H9 (cell line): ENCODE data around the gene SLC34A1. TPM values are rescaled to one million over a fixed set of nuclear protein-coding genes. Genes with fewer than 3 reads are reported as not detected.

Experiments
- DNase-seq: peaks from one replicate; pipeline ENCODE4 v3.0.0-alpha.2; 2017
- H2AFZ ChIP-seq: one replicate; pipeline ENCODE4 v1.6.1; 2013; ENCODE audit warnings: mild to moderate bottlenecking, low read length, control low read depth, moderate library complexity
- H2AK5ac ChIP-seq: 2 replicates; pipeline ENCODE4 v1.6.1; 2013; ENCODE audit warnings: low read length, control low read depth, mixed read lengths; ENCODE audit not compliant: insufficient read length
- H2BK120ac ChIP-seq: one replicate; pipeline ENCODE4 v1.6.1; 2013; ENCODE audit warnings: low read depth, mild to moderate bottlenecking, low read length, control low read depth, inconsistent platforms; ENCODE audit not compliant: poor library complexity, severe bottlenecking
- H2BK12ac ChIP-seq: 2 replicates; pipeline ENCODE4 v1.6.1; 2013; ENCODE audit warnings: low read length, control low read depth, mixed read lengths, low read depth; ENCODE audit not compliant: insufficient read length
- H2BK15ac ChIP-seq: 2 replicates; pipeline ENCODE4 v1.6.1; 2013; ENCODE audit warnings: low read depth, low read length, control low read depth
- H2BK20ac ChIP-seq: one replicate; pipeline ENCODE4 v1.6.1; 2013; ENCODE audit warnings: low read depth, mild to moderate bottlenecking, low read length, control low read depth, inconsistent platforms; ENCODE audit not compliant: poor library complexity, severe bottlenecking
- H2BK5ac ChIP-seq: 2 replicates; pipeline ENCODE4 v1.6.1; 2013; ENCODE audit warnings: low read length, control low read depth, mixed read lengths; ENCODE audit not compliant: insufficient read length
- H3K14ac ChIP-seq: 2 replicates; pipeline ENCODE4 v1.6.1; 2013; ENCODE audit warnings: low read length, control low read depth; ENCODE audit not compliant: insufficient read depth
- H3K18ac ChIP-seq: 2 replicates; pipeline ENCODE4 v1.6.1; 2013; ENCODE audit warnings: low read depth, mild to moderate bottlenecking, mixed read lengths, low read length, control low read depth; ENCODE audit not compliant: insufficient read length
- H3K23ac ChIP-seq: 2 replicates; pipeline ENCODE4 v1.6.1; 2013; ENCODE audit warnings: low read length, control low read depth, mixed read lengths, low read depth; ENCODE audit not compliant: insufficient read length
- H3K23me2 ChIP-seq: 2 replicates; pipeline ENCODE4 v1.6.1; 2013; ENCODE audit warnings: low read depth, mild to moderate bottlenecking, mixed read lengths, low read length, control low read depth; ENCODE audit not compliant: insufficient read length, poor library complexity, severe bottlenecking
- H3K27ac ChIP-seq: 2 replicates; pipeline ENCODE4 v1.5.1; 2013; ENCODE audit warnings: low read length, control low read depth, mixed read lengths, low read depth; ENCODE audit not compliant: insufficient read length
- H3K27me3 ChIP-seq: 2 replicates; pipeline ENCODE4 v1.6.1; 2013; ENCODE audit warnings: low read length, control low read depth, inconsistent platforms; ENCODE audit not compliant: insufficient read depth
- H3K4ac ChIP-seq: 2 replicates; pipeline ENCODE4 v1.6.1; 2013; ENCODE audit warnings: low read depth, mild to moderate bottlenecking, control low read depth, inconsistent platforms, low read length, moderate library complexity
- H3K4me1 ChIP-seq: 2 replicates; pipeline ENCODE4 v1.6.1; 2013; ENCODE audit warnings: low read length, control low read depth, inconsistent platforms; ENCODE audit not compliant: insufficient read depth
- H3K4me2 ChIP-seq: 2 replicates; pipeline ENCODE4 v1.6.1; 2013; ENCODE audit warnings: low read length, control low read depth, mixed read lengths; ENCODE audit not compliant: insufficient read length, insufficient read depth
- H3K56ac ChIP-seq: 2 replicates; pipeline ENCODE4 v1.6.1; 2013; ENCODE audit warnings: low read depth, mild to moderate bottlenecking, mixed read lengths, low read length, control low read depth; ENCODE audit not compliant: insufficient read length
- H3K79me1 ChIP-seq: 2 replicates; pipeline ENCODE4 v1.6.1; 2013; ENCODE audit warnings: low read depth, mild to moderate bottlenecking, moderate library complexity, low read length, control low read depth, inconsistent platforms; ENCODE audit not compliant: insufficient read depth, poor library complexity, severe bottlenecking
- H3K79me2 ChIP-seq: 2 replicates; pipeline ENCODE4 v1.6.1; 2013; ENCODE audit warnings: low read length, control low read depth, inconsistent platforms; ENCODE audit not compliant: insufficient read depth
- H3K9ac ChIP-seq: 2 replicates; pipeline ENCODE4 v1.6.1; 2013; ENCODE audit warnings: low read length, control low read depth, mixed read lengths; ENCODE audit not compliant: insufficient read length; ENCODE audit errors: extremely low read depth
- H3K9me3 ChIP-seq: one replicate; pipeline ENCODE4 v1.6.1; 2013; ENCODE audit warnings: low read depth, low read length, inconsistent platforms; ENCODE audit not compliant: control insufficient read depth
- H3T11ph ChIP-seq: one replicate; pipeline ENCODE4 v1.6.1; 2013; ENCODE audit warnings: mild to moderate bottlenecking, low read length, control low read depth, inconsistent platforms
- H4K20me1 ChIP-seq: one replicate; pipeline ENCODE4 v1.6.1; 2013; ENCODE audit not compliant: control insufficient read depth, insufficient read length, insufficient read depth
- H4K5ac ChIP-seq: 2 replicates; pipeline ENCODE4 v1.6.1; 2013; ENCODE audit warnings: low read depth, mild to moderate bottlenecking, mixed read lengths, low read length, control low read depth; ENCODE audit not compliant: insufficient read length
- H4K8ac ChIP-seq: replicated peaks from 2 replicates; pipeline ENCODE4 v1.6.1; 2013; ENCODE audit warnings: low read length, control low read depth, mixed read lengths, low read depth; ENCODE audit not compliant: insufficient read length
- H4K91ac ChIP-seq: 2 replicates; pipeline ENCODE4 v1.6.1; 2013; ENCODE audit warnings: low read depth, mild to moderate bottlenecking, moderate library complexity, mixed read lengths, low read length, control low read depth; ENCODE audit not compliant: insufficient read length
- H3K27ac Mint-ChIP-seq, 3 experiments: 2 replicates in 2 of 3; 3 replicates in 1 of 3; pipeline ENCODE4 v1.8.0; 2020 to 2021; ENCODE audit warnings: mixed read lengths in 3 of 3, mild to moderate bottlenecking in 1 of 3, moderate library complexity in 1 of 3
- H3K27me3 Mint-ChIP-seq: 2 replicates; pipeline ENCODE4 v1.8.0; 2021; ENCODE audit warnings: low read depth, mild to moderate bottlenecking, moderate library complexity, mixed read lengths
- H3K36me3 Mint-ChIP-seq, 3 experiments: 2 replicates in 2 of 3; 3 replicates in 1 of 3; pipeline ENCODE4 v1.8.0; 2020 to 2021; ENCODE audit warnings: low read depth in 3 of 3, mixed read lengths in 3 of 3; ENCODE audit not compliant: insufficient read depth in 1 of 3
- H3K4me1 Mint-ChIP-seq, 2 experiments: 2 replicates each; pipeline ENCODE4 v1.8.0; 2020; ENCODE audit warnings: mixed read lengths in 2 of 2
- H3K4me3 Mint-ChIP-seq, 2 experiments: 2 replicates in 1 of 2; 3 replicates in 1 of 2; pipeline ENCODE4 v1.8.0; 2020 to 2021; ENCODE audit warnings: mild to moderate bottlenecking in 2 of 2, mixed read lengths in 2 of 2, moderate library complexity in 1 of 2
- H3K9me3 Mint-ChIP-seq, 2 experiments: 2 replicates in 1 of 2; 3 replicates in 1 of 2; pipeline ENCODE4 v1.8.0; 2020; ENCODE audit warnings: mild to moderate bottlenecking in 2 of 2, mixed read lengths in 2 of 2, moderate library complexity in 1 of 2
- CTCF ChIP-seq: fragments of 200-600 bp; sonication (generic); conservative IDR thresholded peaks from 3 replicates; pipeline ENCODE4 v1.8.0; 2021; ENCODE audit warnings: antibody characterized with exemption, mild to moderate bottlenecking
- WGBS: extraction: QIAGEN DNeasy Blood & Tissue Kit; methylation state at CpG from one replicate; pipeline ENCODE4 v1.1.7; 2013; ENCODE audit warnings: missing lambda C conversion rate, low lambda C conversion rate, mixed read lengths; ENCODE audit not compliant: insufficient read length; ENCODE audit errors: extremely low coverage; 5-methylcytosine and 5-hydroxymethylcytosine counted together
- total RNA-seq: library from RNA; stranded (reverse); gene quantifications from 2 replicates; pipeline ENCODE4 v1.2.1, GENCODE V29; 2021

The SLC34A1 gene
- total RNA-seq, 1 experiment from 2014 or later: not detected

GRCh38 chr5:177358370-177358819, 25.8 kb upstream of the SLC34A1 start:
- no peak for TF ChIP-seq CTCF
- no peak overlapping the region for H3K4me2 ChIP-seq
- DNase-seq: no peak

More at GRCh38 chr5:177358370-177358819, 25.8 kb upstream of the SLC34A1 start:
- Histone ChIP-seq H3K27ac (no peak overlapping the region), H3K79me2 (no peaks in the 10 kb centered on the region), H2AK5ac (no peak overlapping the region), H3K56ac (no peak overlapping the region), H3K4ac (no peak overlapping the region), H3K23ac (no peak overlapping the region), H3K23me2 (peaks cover 4% of the 10 kb centered on the region), H2BK120ac (no peak overlapping the region), H4K5ac (no peak overlapping the region), H3K4me1 (peaks cover 4% of the 10 kb centered on the region; the same call in 1 of the 2 replicates), H2AFZ (no peak overlapping the region), H2BK12ac (no peak overlapping the region), H3T11ph (no peak overlapping the region), H3K27me3 (no peaks in the 10 kb centered on the region), H3K9ac (no peak overlapping the region), H3K9me3 (no peaks in the 10 kb centered on the region), H4K20me1 (no peaks in the 10 kb centered on the region), H3K18ac (no peak overlapping the region), H2BK15ac (no peak overlapping the region), H4K8ac (no peak overlapping the region), H3K79me1 (no peaks in the 10 kb centered on the region), H2BK20ac (no peak overlapping the region), H2BK5ac (no peak overlapping the region), H4K91ac (no peak overlapping the region), H3K14ac (no peak overlapping the region)
- Mint-ChIP-seq H3K36me3 (no peaks in the 10 kb centered on the region), H3K4me1 (peaks cover 9 to 13% of the 10 kb centered on the region in 2 experiments), H3K27me3 (peaks cover 56% of the 10 kb centered on the region), H3K9me3 (peaks cover 3 to 4% of the 10 kb centered on the region in 2 experiments; a peak in 4 of 5 replicates), H3K4me3 (no peak overlapping the region), H3K27ac (peak overlapping the region in 1 of 3 experiments; percentile 40; a peak in 1 of 7 replicates)
- no CpG with 5 or more reads among the region's 5 CpGs for WGBS
